HG03045 (cell line): ENCODE results near the gene RALGAPA2.

Experiments
- ATAC-seq: cut with Tn5 transposase; IDR thresholded peaks from one replicate; pipeline ENCODE4 v1.9.1; 2021; ENCODE audit warnings: mild to moderate bottlenecking, moderate library complexity; ENCODE audit not compliant: unreplicated experiment

Gene RALGAPA2

GRCh38 chr20:20635006-20635405, 77.4 kb downstream of the RALGAPA2 start:
- ATAC-seq: no peak

GRCh38 chr20:20632644-20633043, 79.8 kb downstream of the RALGAPA2 start:
- no peak for ATAC-seq

DNA sequence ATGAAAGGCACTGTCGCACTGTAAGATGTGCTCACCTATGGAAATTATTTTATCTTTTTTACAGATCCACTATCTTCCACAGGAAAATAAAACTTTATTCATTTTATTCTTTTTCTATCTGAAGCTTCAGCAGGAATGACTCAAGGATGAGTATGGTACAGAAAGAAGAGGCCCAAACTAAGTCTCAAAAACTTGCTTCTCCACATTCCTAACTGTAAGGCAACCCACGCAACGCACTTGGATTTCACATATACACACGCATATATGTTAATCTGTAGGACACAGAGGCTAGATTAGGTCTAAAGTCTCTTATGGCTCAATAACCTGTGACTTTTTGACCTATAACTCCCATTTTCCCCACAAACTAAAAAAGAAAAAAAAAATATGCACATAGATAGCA, 81.9 kb downstream of the RALGAPA2 start:
- no peak for ATAC-seq

DNA sequence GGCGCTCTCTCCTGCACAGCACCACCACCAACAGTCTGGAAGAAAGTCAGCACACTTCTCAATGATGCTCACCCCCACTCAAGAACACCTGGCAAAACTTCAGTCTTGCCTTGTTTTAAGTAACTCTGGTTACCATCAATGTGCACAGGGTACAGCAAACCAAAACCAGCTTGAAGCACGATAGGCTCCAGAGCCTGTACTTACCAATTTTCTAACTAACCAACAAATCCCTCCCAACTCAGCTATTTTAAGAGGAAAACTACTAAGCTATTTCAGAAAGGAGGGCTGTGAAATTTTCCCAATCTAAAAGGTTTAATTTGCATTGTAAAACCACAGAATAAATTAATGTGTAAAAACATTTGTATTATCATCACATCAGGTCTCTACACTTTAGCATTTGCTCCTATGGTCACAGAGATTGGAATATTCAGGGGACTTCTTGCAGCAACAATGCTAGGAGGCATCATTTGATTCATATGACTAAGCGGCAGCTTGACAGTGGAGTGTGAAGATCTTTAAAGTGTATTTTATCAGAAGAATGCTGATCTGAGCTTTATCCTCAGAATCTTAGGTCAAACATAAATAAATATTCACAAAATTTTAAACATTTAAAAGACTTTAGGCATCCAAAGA, 82.8 kb downstream of the RALGAPA2 start:
- ATAC-seq: no peak

DNA sequence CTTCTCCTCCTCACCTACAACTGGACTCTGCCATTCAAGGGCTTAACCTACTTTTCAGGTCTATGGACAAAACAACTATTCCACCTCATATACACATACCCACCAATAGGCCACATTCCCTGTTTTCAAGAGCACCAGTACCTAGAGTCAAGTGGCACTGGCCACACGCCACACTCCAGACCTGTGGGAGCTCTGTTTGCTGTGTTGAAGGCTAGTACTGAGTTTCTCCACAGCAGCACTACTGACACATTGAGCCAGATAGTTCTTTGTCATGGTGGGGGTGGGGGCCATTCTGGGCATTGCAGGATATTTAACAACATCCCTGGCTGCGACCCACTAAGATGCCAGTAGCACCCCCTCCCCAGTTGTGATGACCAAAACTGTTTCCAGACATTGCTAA, 84.1 kb downstream of the RALGAPA2 start:
- ATAC-seq: no peak

- no peak for ATAC-seq
These were observed 85.0 kb downstream of the RALGAPA2 start for GRCh38 chr20:20627471-20627870.

GRCh38 chr20:20624914-20625313, 87.5 kb downstream of the RALGAPA2 start:
- no peak for ATAC-seq

DNA sequence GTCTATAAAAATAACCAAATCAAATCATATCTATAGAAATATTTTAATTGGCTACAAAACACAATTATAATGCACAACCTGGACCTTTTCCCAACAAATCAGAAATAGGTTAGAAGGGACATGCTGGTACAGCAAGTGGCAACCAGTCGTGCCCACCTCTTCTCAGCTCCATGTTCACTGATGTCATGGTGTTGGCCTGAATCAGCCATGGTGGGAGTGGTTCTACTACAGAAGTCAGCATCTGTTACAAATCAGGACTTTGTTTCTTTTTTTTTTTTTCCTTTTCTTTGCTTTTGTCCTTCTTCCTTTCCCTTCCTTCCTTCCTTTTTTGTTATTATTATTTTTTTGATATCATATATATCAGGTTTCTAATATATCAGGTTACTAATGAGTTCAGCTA, 91.2 kb downstream of the RALGAPA2 start:
- ATAC-seq: no peak

- no peak for ATAC-seq
These were observed 98.1 kb downstream of the RALGAPA2 start for GRCh38 chr20:20614391-20614790.

DNA sequence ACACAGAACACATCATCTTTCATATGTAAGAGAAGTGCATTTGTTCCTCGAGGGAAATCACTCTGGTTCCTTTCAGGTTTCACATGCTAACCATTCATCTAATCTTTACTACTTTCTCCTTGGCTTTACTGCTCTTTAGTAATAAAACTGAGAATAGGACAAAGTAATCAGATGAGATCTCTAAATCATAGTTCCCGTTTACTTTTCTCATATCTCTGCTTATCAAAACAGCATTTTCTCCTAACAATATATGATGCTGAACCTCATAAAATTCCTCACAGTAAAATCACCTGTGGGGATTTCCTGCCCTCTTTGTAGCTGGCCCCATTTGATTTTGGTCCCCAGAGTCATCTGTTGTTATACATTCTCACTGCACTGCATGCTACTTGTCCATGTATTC, 100.2 kb downstream of the RALGAPA2 start:
- ATAC-seq: no peak

DNA sequence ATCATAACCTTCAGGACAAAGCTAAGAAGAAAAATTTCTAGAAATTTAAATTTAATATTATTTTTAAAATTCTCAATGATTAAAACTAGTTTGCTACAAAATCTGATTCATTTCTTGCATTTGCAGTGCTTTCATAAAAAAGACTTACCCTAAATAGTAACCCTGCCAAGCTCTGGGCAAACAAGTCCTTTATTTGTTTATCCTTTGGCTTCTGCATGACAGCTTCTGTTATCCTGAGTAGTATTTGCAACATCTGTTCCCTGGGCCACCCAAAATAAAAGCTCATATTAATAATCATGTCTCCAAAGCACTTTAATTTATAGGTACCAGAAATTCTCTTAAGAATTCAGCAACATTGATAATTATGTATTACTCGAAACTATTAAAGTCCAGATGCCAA, 101.3 kb downstream of the RALGAPA2 start:
- ATAC-seq: no peak

GRCh38 chr20:20609522-20609921, 102.9 kb downstream of the RALGAPA2 start:
- ATAC-seq: no peak

DNA sequence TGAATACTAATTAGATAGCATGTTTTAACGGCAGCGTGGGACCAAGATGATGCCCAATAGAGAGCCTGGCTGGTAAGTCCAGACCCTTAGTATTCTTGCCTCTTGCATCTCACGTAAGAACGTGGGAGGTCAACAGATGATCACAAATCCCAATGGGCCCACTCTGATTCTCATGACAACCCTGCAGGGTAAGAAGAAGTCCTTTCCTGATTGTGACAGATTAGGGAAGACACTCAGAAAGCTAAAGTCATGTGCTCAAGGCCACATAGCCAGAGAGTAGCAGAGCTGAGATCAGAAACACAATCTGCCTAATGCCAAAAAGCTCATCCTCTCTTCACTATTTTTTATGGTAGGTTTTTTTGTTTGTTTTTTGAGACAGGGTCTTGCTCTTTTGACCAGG, 103.8 kb downstream of the RALGAPA2 start:
- no peak for ATAC-seq

DNA sequence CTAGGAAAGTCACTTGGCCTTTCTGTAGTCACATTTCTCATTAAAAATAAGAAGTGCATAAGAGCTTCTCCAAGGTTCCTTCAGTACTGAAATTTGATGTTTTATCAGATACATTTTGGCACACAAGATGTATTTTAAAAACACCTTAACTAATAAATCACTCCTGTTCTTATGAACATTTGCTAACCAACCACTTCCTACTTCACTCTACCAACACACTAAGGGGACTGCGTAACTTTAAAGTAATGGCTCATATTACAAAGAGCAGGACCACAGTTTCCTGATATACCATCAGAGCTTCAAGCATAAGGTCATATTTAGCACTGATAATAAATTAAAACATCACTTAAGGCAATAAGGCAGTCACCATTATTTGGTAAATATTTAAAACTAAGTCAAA, 104.4 kb downstream of the RALGAPA2 start:
- no peak for ATAC-seq

DNA sequence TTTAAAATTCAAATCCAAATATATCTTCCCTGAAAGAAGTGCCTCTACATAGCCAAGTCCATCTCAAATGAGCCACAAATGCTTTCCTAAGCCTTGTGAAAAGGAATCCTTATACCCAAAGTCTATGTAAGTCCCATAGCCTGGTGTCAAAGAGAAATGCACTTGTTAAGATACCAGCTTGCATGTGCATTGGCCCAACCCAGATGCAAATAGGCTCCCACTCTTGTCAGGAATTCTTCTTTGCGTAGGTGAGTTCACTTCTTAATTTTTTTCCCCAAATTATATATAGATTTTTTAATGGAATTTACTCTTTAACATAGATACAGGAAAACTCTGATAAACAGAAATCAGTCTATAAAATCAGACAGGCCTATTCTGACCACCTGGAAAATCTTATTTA, 105.6 kb downstream of the RALGAPA2 start:
- ATAC-seq: no peak

DNA sequence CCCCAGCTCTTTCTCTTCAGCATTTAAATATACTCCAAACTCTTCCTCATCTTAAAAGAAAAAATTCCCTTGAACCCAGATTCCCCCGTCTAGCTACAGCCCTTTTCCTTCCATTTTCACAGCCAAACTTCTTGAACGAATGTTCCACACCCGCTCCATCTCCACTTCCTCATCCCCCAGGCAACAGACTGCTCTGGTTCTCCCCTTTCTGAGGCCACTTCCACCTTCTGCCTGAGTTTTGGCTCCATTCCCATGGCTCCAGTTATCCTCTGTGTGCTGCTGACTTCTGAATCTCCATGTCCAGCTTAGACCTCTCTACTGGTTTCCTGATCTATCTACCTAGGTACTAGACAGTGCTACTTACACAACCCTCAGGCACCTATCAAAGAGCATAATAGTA, 106.4 kb downstream of the RALGAPA2 start:
- ATAC-seq: no peak

- no peak for ATAC-seq
These were observed 107.5 kb downstream of the RALGAPA2 start for GRCh38 chr20:20604907-20605306.

- ATAC-seq: no peak
These were observed 108.1 kb downstream of the RALGAPA2 start for GRCh38 chr20:20604357-20604756.

DNA sequence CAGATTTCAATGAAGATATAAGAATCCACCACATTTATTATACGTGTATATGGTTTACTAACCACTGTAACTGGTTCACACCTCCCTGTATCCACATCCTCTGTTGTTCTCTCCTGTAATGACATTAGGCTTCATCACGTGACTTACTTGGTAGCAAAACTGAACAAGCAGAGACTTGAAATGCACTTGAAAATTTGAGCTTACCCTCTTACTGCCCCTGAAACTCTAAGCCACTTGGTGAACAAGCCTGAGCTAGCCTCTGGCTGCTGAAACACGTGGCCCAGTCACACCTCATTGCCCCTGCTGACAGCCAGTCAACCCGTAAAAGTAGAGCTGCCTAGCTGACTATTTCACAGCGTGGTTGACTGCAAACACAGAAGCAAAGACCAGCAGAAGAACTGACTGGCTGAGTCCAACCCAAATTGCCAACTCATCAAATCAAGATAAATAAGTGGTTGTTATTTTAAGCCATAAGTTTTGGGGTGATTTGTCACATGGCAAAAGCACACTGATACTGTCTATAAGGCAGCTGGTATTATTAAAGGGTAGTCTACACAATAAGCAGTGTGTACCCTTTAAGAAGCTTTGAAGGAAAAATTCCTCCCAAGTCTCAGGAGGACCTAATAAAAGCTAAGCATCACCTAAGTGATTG, 109.0 kb downstream of the RALGAPA2 start:
- ATAC-seq: peak; percentile 99

GRCh38 chr20:20597966-20598365, 114.5 kb downstream of the RALGAPA2 start:
- no peak for ATAC-seq

GRCh38 chr20:20594171-20594530, 118.3 kb downstream of the RALGAPA2 start:
- no peak for ATAC-seq

DNA sequence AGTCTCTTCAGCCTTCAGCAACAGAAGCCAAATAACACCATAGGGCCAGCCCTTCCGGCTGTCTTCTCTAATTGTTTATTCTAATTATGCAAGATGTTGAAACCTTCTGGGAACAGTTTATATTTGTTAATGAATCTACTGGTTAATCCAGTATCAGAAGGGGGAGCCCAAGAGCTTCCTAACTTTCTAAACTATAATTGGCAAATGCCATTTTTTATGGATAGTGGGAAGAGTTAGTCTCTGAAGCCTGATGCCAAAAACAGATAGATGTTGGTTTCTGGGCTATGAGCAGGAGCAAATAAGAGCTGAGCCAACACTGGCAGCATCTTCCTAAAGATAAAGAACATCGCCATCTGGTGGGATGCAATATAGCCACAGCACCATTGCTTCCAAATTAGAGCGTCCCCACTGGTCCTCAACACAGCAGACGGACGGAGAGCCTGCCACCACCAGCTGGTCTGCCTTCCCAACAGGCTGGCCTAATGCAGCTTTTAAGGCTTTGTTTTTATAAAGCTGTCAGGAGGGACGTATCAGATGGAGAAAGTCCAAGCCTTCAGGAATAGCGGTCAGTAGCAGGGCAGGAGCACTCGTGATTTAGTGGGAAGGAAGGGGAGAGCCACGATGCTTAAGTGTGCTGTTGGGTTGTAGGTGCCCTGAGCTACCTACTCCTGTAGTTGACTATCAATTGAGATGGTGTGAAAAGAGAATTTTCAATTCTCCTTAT, 118.8 kb downstream of the RALGAPA2 start:
- ATAC-seq: no peak
